Gastrocnemius medialis (tissue), 4 donors: Measurements from ENCODE around the gene IYD. TPM values are rescaled to one million over a fixed set of nuclear protein-coding genes. Genes with fewer than 3 reads are reported as not detected.
A peak's percentile ranks its signal among the peaks of the same experiment; 100 is the strongest.

Experiments used
- ATAC-seq, 2 donors: fragments of 150-250 bp; one replicate each; pipeline ENCODE4 v1.9.1; 2016
- DNase-seq, 2 donors: peaks; one replicate each; pipeline ENCODE4 v3.0.0-alpha.2; 2019
- H3K27ac ChIP-seq, 4 donors: fragments of 200-600 bp; sonication (generic); 1 replicate in 1 of 4; 2 replicates in 3 of 4; pipeline ENCODE4 v1.5.1; 2016 to 2018; ENCODE audit warnings: mild to moderate bottlenecking in 2 of 4, moderate library complexity in 1 of 4
- H3K27me3 ChIP-seq, 3 donors: fragments of 200-600 bp; sonication (generic) in 2 of 3; 1 replicate in 1 of 3; 2 replicates in 2 of 3; pipeline versions ENCODE4 v1.5.1 to v1.6.0; 2016 to 2019; ENCODE audit warnings: mild to moderate bottlenecking in 1 of 3, moderate library complexity in 1 of 3
- H3K36me3 ChIP-seq, 2 donors: fragments of 200-600 bp; sonication (generic) in 1 of 2; one replicate each; pipeline ENCODE4 v1.5.1; 2017 to 2018
- H3K4me1 ChIP-seq, 2 donors: fragments of 200-600 bp; sonication (generic) in 1 of 2; one replicate each; pipeline ENCODE4 v1.5.1; 2016 to 2017; ENCODE audit warnings: mild to moderate bottlenecking in 2 of 2
- H3K4me3 ChIP-seq, 4 donors: fragments of 200-600 bp; sonication (generic) in 3 of 4; 1 replicate in 1 of 4; 2 replicates in 3 of 4; pipeline ENCODE4 v1.5.1; 2016 to 2019; ENCODE audit warnings: mild to moderate bottlenecking in 2 of 4
- H3K9me3 ChIP-seq, 3 donors: fragments of 200-600 bp; sonication (generic) in 2 of 3; 1 replicate in 1 of 3; 2 replicates in 2 of 3; pipeline ENCODE4 v1.5.1; 2016 to 2019
- POLR2A ChIP-seq, 2 donors: fragments of 450-650 bp; IDR thresholded peaks; one replicate each; pipeline ENCODE4 v1.6.1; 2017; ENCODE audit warnings: antibody characterized with exemption in 2 of 2, mild to moderate bottlenecking in 2 of 2, moderate library complexity in 2 of 2
- in situ Hi-C, 4 donors: fragments of 200-750 bp; cut with MboI; loops; one replicate each; pipeline versions ENCODE4 v1.15.0 to v1.8.0; 2017; ENCODE audit warnings: low sequenced_read_pairs in 4 of 4
- intact Hi-C: fragments of 100-400 bp; cut with DNase I; formaldehyde crosslinking; loops from one replicate; pipeline ENCODE4 v1.15.1; 2023; ENCODE audit warnings: low total_unique reads
- total RNA-seq, 4 donors: library from RNA; depleted of rRNA; stranded (reverse); fragments of >200 nt; gene quantifications; one replicate each; pipeline versions ENCODE4 v1.1.0 to v1.2.3, GENCODE V29; 2016
- TF ChIP-seq, protein P1 (sequence below), 5 experiments: fragments of 450-650 bp in 3 of 5; fragments of 200-600 bp in 2 of 5; sonication (generic) in 2 of 5; IDR thresholded peaks in 4 of 5; conservative IDR thresholded peaks in 1 of 5; 1 replicate in 4 of 5; 2 replicates in 1 of 5; pipeline ENCODE4 v1.5.1; 2016 to 2019; ENCODE audit warnings: antibody characterized with exemption in 5 of 5, mild to moderate bottlenecking in 3 of 5, moderate library complexity in 3 of 5

IYD gene
- total RNA-seq, 4 donors from 2014 or later, result 0.10 to 0.20 TPM; not detected in 2

GRCh38 chr6:150403458-150404246, 34.8 kb downstream of the IYD start:
- DNase-seq, result no peak
- peak overlapping the region in 2 of 4 donors; percentile 17 to 29 for H3K27ac ChIP-seq

GRCh38 chr6:150406948-150407347, 38.1 kb downstream of the IYD start:
- no peak for TF ChIP-seq POLR2A (IDR thresholded peaks at IDR 0.05)
- TF ChIP-seq, protein P1, sequence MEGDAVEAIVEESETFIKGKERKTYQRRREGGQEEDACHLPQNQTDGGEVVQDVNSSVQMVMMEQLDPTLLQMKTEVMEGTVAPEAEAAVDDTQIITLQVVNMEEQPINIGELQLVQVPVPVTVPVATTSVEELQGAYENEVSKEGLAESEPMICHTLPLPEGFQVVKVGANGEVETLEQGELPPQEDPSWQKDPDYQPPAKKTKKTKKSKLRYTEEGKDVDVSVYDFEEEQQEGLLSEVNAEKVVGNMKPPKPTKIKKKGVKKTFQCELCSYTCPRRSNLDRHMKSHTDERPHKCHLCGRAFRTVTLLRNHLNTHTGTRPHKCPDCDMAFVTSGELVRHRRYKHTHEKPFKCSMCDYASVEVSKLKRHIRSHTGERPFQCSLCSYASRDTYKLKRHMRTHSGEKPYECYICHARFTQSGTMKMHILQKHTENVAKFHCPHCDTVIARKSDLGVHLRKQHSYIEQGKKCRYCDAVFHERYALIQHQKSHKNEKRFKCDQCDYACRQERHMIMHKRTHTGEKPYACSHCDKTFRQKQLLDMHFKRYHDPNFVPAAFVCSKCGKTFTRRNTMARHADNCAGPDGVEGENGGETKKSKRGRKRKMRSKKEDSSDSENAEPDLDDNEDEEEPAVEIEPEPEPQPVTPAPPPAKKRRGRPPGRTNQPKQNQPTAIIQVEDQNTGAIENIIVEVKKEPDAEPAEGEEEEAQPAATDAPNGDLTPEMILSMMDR (IDR thresholded peaks at IDR 0.05 in 4 of 5, conservative IDR thresholded peaks at IDR 0.05 in 1 of 5), result no peak
- ATAC-seq (no peak), DNase-seq (no peak)
- Histone ChIP-seq H3K36me3 (no peaks in the 10 kb centered on the region), H3K4me1 (peaks cover 6 to 29% of the 10 kb centered on the region in 2 donors), H3K4me3 (no peak overlapping the region), H3K9me3 (no peaks in the 10 kb centered on the region), H3K27me3 (no peaks in the 10 kb centered on the region), H3K27ac (no peak overlapping the region)
- intact Hi-C loops, result no loop called here
- in situ Hi-C loops, result no loop called here

More at GRCh38 chr6:150403458-150404246, 34.8 kb downstream of the IYD start:
- no peaks in the 10 kb centered on the region for H3K27me3 ChIP-seq
- H3K9me3 ChIP-seq, result no peaks in the 10 kb centered on the region
- peaks cover 0 to 9% of the 10 kb centered on the region in 2 donors for H3K4me1 ChIP-seq
- H3K4me3 ChIP-seq, result no peak overlapping the region
- in situ Hi-C loops, result no loop called here
- no peaks in the 10 kb centered on the region for H3K36me3 ChIP-seq
- intact Hi-C loops, result no loop called here
- ATAC-seq, result peak; percentile 65 to 75
- TF ChIP-seq, protein P1 (IDR thresholded peaks at IDR 0.05 in 4 of 5, conservative IDR thresholded peaks at IDR 0.05 in 1 of 5), result no peak
- TF ChIP-seq POLR2A (IDR thresholded peaks at IDR 0.05), result no peak

DNA sequence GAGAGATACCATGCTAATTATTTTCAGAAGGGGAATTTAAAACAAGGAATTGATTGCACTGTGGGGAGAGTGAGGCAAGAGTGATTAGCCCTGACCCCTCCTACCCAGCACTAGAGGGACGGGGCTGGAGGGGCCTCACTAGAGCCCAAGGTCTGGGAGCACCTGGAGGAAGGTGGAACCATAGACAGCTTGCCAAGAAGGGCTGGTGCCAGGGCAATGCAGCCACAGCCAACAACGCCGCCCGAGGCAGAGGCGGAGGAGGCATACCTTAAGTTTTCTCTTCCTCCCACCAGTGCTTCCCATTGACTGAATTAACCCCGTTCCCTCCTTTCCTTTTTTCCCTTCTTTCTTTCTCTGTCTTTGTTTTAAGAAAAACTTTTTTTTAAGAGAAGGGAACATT, 40.0 kb downstream of the IYD start:
- in situ Hi-C loops, result no loop called here
- ATAC-seq, result no peak
- Histone ChIP-seq H3K9me3 (no peaks in the 10 kb centered on the region), H3K36me3 (no peaks in the 10 kb centered on the region), H3K27me3 (no peaks in the 10 kb centered on the region), H3K4me3 (no peak overlapping the region), H3K27ac (no peak overlapping the region), H3K4me1 (peaks cover 6 to 24% of the 10 kb centered on the region in 2 donors)
- no peak for DNase-seq
- intact Hi-C loops, result no loop called here
- TF ChIP-seq, protein P1 (IDR thresholded peaks at IDR 0.05 in 4 of 5, conservative IDR thresholded peaks at IDR 0.05 in 1 of 5), result no peak
- TF ChIP-seq POLR2A (IDR thresholded peaks at IDR 0.05), result no peak

DNA sequence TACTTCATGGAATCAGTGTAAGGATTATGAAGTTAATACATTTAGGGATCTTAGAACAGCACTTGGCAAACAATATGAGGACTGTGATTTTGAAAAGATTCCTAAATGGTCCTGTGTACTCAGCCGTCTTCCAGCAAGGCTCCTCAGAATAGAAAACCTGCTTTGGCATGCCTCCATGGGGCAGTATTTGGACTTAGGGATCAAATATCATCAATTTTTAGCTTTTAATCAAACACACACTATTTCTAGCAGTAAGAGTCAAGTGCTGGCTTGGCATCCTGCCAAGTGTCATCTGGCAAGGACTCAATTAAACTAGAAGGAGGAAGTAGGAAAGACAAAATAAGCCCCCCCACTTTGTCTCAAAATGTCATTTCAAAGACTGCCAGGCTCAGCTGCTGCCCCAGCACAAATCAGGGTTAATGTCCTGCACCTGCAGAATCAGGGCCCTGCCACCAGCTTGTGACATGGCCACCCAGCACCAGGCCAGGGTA, 40.8 kb downstream of the IYD start:
- no peak for ATAC-seq
- H3K4me1 ChIP-seq, result peaks cover 6 to 20% of the 10 kb centered on the region in 2 donors
- TF ChIP-seq POLR2A (IDR thresholded peaks at IDR 0.05), result no peak
- TF ChIP-seq, protein P1 (IDR thresholded peaks at IDR 0.05 in 4 of 5, conservative IDR thresholded peaks at IDR 0.05 in 1 of 5), result no peak
- no peaks in the 10 kb centered on the region for H3K27me3 ChIP-seq
- H3K4me3 ChIP-seq, result no peak overlapping the region
- no peaks in the 10 kb centered on the region for H3K9me3 ChIP-seq
- H3K36me3 ChIP-seq, result no peaks in the 10 kb centered on the region
- in situ Hi-C loops (loop anchor here in 2 of 4 donors (5.0 to 10.0 kb wide), 2 partner anchors 325 to 408 kb away; no protein-coding TSS in a partner anchor), intact Hi-C loops (loop anchor here (10.0 kb wide), 1 partner anchor 275 kb away; no protein-coding TSS in a partner anchor)
- no peak overlapping the region for H3K27ac ChIP-seq
- peak in 1 of 2 donors; percentile 35 for DNase-seq
